Right cardiac atrium (tissue), 5 donors: ENCODE measurements around the gene ELOA. TPM values are rescaled to one million over a fixed set of nuclear protein-coding genes. Genes with fewer than 3 reads are reported as not detected.
"Not testable (repeated sequence)": the region's sequence is repeated elsewhere in the genome, so short reads cannot be mapped to it uniquely, and the experiment has no call there.

Experiments used
- ATAC-seq, 2 donors: fragments of 200-7000 bp; cut with Tn5 transposase; one replicate each; pipeline versions ENCODE4 v1.8.0 to v1.9.1; 2020; ENCODE audit warnings: moderate library complexity in 2 of 2, mild to moderate bottlenecking in 1 of 2
- DNase-seq, 3 donors: peaks; one replicate each; pipeline ENCODE4 v3.0.0-alpha.2; 2020
- H3K27ac ChIP-seq: one replicate; pipeline ENCODE4 v1.5.1; 2013; ENCODE audit warnings: mild to moderate bottlenecking, low read length, control low read depth, moderate library complexity
- H3K27me3 ChIP-seq: one replicate; pipeline ENCODE4 v1.6.1; 2013; ENCODE audit not compliant: control insufficient read depth, insufficient read depth
- H3K4me1 ChIP-seq: one replicate; pipeline ENCODE4 v1.6.1; 2013; ENCODE audit warnings: low read length; ENCODE audit not compliant: control insufficient read depth, insufficient read depth
- H3K4me3 ChIP-seq: one replicate; pipeline ENCODE4 v1.5.1; 2013; ENCODE audit warnings: low read length, control low read depth
- H3K9me3 ChIP-seq: one replicate; pipeline ENCODE4 v1.6.1; 2013; ENCODE audit warnings: low read length; ENCODE audit not compliant: control insufficient read depth
- WGBS: extraction: QIAGEN DNeasy Blood & Tissue Kit; methylation state at CpG from one replicate; pipeline ENCODE4 v1.1.7; 2013; 5-methylcytosine and 5-hydroxymethylcytosine counted together
- intact Hi-C, 4 donors: fragments of 100-400 bp; cut with DNase I; formaldehyde crosslinking; loops; one replicate each; pipeline versions ENCODE4 v1.11.0 to v1.14.0; 2022 to 2023
- polyA plus RNA-seq: library from polyadenylated mRNA; stranded (reverse); fragments of 200-250 nt; gene quantifications from one replicate; pipeline ENCODE4 v1.2.3, GENCODE V29; 2013
- total RNA-seq, 4 donors: library from RNA; stranded (reverse); fragmentation: NEBNext Ultra II Directional; extraction: Animal tissue kit (Norgen Biotek cat#: 25700); gene quantifications; one replicate each; pipeline ENCODE4 v1.2.1, GENCODE V29; 2021
- donor health status: healthy with polysubstance abuse.
- donor health status: DM: no; HTN: yes; CAD: no.
- donor health status: DM: no; HTN: no; CAD: no.
- donor health status: DM: no; HTN: yes; CAD: no; lungs with severe emphysema.
- donor health status: DM: yes; HTN: yes; CAD: no.

ELOA gene
- total and polyA plus RNA-seq, 5 donors: 11.6 to 31.1 (median 25.7) TPM

- intact Hi-C loops: no loop called here
- no peak overlapping the region for H3K27ac ChIP-seq
- no peak for DNase-seq
- 73% methylated on average over 6 of the region's 6 CpGs for WGBS
- no peak overlapping the region for H3K4me3 ChIP-seq
- peaks cover 4% of the 10 kb centered on the region for H3K4me1 ChIP-seq
- no peaks in the 10 kb centered on the region for H3K27me3 ChIP-seq
- no peaks in the 10 kb centered on the region for H3K9me3 ChIP-seq
- no peak for ATAC-seq
Observed at GRCh38 chr1:23704834-23705495, 38.3 kb upstream of the ELOA start.

GRCh38 chr1:23709229-23709628 is 34.0 kb upstream of the ELOA start:
- Histone ChIP-seq H3K27ac (no peak overlapping the region), H3K4me1 (peaks cover 2% of the 10 kb centered on the region), H3K9me3 (no peaks in the 10 kb centered on the region), H3K4me3 (no peak overlapping the region), H3K27me3 (no peaks in the 10 kb centered on the region)
- WGBS: 91% methylated on average over 4 of the region's 4 CpGs
- ATAC-seq: no peak
- intact Hi-C loops: no loop called here
- no peak for DNase-seq

DNA sequence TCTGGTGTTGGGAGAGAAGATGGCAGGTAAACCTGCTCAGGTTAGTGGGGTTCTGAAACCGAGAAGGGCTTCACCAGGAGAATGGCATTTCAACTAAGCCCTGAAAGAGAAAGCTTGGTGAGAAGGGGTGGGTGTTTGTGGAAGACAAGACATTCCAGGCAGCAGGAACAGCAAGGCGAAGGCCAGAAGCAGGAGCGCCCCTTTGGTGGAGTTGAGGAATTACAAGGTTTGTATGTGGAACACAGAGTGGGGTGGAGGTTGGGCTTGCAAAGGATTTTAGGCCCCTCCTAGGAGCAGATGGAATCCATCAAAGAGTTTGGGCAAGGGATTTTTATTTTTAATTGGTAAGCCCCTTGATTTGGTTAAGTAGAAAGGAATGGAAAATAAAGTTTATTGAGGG is 24.8 kb upstream of the ELOA start:
- 75% methylated on average over 3 of the region's 3 CpGs for WGBS
- Histone ChIP-seq H3K4me3 (no peak overlapping the region), H3K9me3 (no peaks in the 10 kb centered on the region), H3K27ac (no peak overlapping the region), H3K27me3 (no peaks in the 10 kb centered on the region), H3K4me1 (peaks cover 4% of the 10 kb centered on the region)
- ATAC-seq (no peak), DNase-seq (no peak)
- intact Hi-C loops: no loop called here

- Histone ChIP-seq H3K4me3 (no peak overlapping the region), H3K27ac (no peak overlapping the region), H3K4me1 (peaks cover 4% of the 10 kb centered on the region), H3K9me3 (no peaks in the 10 kb centered on the region), H3K27me3 (no peaks in the 10 kb centered on the region)
- WGBS: 81% methylated on average over 3 of the region's 3 CpGs
- no peak for DNase-seq
- ATAC-seq: no peak
- intact Hi-C loops: no loop called here
Observed at GRCh38 chr1:23719162-23719820, 24.0 kb upstream of the ELOA start.

DNA sequence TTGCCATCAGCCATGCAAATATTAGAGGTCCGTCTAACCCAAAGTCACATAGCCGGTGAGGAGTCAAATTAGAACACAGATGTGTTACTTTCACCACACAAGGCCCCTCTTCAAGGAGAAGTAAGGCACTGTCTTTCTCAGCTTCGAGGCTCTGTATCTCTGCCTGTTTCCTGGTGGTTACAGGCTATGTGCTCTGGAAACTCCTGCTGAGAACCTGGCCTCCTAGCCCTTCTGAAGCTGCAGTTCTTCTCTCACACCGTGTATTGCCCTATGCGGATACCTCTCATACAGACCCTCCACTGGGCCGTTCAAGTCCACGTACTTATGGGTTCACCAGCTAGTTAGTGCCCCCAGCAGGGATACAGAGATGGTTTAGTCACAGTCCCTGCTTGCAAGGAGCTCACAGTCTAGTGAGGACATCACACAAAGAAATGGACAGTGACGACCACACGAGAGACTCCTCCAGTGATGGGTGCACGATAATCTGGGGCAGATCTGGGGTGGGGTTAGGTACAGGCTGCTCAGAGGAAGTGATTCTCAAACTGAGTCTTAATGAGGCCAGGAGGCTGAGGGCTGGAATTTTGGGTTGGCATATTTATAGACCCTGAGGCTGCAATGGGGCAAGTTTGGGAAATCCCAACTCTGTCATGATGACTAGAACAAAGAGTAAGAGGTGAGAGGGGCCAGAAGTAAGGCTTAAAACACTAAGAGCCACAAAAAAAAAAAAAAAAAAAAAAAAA is 22.8 kb upstream of the ELOA start:
- 87% methylated on average over 10 of the region's 10 CpGs for WGBS
- Histone ChIP-seq H3K9me3 (no peaks in the 10 kb centered on the region), H3K4me3 (no peak overlapping the region), H3K27me3 (no peaks in the 10 kb centered on the region), H3K4me1 (peaks cover 4% of the 10 kb centered on the region), H3K27ac (no peak overlapping the region)
- intact Hi-C loops: no loop called here
- no peak for DNase-seq
- ATAC-seq: peak in 1 of 2 donors; percentile 11

DNA sequence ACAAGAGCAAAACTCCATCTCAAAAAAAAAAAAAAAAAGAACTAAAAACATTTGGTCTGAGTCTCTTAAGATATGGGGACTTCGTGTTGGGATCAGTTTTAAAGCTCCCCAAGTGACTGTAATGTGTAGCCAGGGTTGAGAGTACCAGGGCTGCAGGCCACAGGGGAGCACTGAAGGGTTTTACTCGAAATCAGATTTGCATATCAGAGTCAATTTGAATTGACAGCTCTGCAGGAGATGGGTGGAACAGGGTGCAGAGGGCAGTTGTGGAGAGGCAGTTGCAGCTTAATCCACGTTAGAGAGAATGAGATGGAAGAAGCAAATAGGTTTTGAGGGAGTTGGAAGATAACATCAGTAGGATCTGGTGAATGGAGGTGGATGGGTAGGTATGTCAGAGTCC is 20.6 kb upstream of the ELOA start:
- ATAC-seq: no peak
- Histone ChIP-seq H3K4me3 (no peak overlapping the region), H3K9me3 (no peaks in the 10 kb centered on the region), H3K4me1 (peaks cover 4% of the 10 kb centered on the region), H3K27me3 (no peaks in the 10 kb centered on the region), H3K27ac (no peak overlapping the region)
- WGBS: 72% methylated on average over 3 of the region's 3 CpGs
- intact Hi-C loops: no loop called here
- DNase-seq: no peak

DNA sequence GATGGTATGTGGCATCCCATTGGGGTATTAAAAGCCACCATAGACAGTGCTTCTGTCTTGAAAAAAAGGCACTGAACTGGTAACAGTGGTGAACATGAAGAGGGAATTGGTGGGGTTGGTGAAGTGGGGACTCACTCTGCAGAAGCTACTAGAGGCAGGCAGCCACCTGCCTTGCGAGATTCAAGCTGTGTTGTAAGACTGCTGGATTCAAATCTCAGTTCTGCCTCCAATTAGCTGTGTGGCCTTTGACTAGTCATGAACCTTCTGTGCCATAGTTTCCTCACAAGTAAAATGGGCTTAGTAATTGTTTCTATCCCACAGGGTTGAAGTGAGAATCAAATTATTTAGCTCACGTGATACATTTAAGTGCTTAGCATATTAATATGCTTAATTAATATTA is 16.6 kb upstream of the ELOA start:
- no peaks in the 10 kb centered on the region for H3K9me3 ChIP-seq
- no peaks in the 10 kb centered on the region for H3K27me3 ChIP-seq
- intact Hi-C loops: no loop called here
- no peak overlapping the region for H3K27ac ChIP-seq
- no peak for DNase-seq
- H3K4me1 ChIP-seq: no peaks in the 10 kb centered on the region
- no peak overlapping the region for H3K4me3 ChIP-seq
- peak in 1 of 2 donors; percentile 25 for ATAC-seq
- WGBS: 85% methylated on average over 2 of the region's 2 CpGs

GRCh38 chr1:23727362-23727811 is 15.9 kb upstream of the ELOA start:
- peak; percentile 94 to 95 for ATAC-seq

DNA sequence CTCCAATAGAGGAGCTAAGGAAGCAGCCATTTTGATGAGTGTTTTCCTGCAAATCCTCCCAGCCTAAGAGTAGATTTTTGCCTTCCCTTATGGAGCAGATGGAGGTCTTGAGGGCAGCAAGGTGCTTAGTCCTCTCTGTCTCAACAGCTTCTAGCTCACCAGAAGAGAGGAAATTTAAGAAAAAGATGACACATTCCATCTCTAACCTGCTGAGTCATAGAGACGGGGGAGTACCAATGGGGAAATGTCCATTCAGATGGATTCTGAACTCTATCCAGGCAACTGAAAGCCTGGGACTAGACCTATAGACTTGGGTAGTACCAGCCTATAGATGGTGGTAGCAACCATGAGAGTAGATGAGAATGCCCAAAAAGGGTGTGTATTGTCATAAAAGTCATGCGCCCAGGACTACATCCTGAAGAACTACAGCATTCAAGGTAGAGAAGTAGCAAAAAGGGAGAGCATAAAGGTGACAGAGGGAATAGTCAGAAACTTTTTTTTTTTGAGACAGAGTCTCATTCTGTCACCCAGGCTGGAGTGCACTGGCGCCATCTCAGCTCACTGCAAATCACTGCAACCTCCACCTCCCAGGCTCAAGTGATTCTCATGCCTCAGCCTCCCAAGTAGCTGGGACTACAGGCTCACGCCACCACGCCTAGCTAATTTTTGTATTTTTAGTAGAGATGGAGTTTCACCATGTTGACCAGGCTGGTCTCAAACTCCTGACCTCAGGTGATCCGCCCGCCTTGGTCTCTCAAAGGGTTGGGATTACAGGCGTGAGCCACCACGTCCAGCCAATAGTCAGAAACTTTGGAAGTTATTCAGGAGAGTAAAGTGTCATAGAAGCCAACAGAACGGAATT is 10.7 kb upstream of the ELOA start:
- ATAC-seq: no peak
- Histone ChIP-seq H3K4me1 (peaks cover 3% of the 10 kb centered on the region), H3K9me3 (no peaks in the 10 kb centered on the region), H3K4me3 (no peak overlapping the region), H3K27me3 (no peaks in the 10 kb centered on the region), H3K27ac (no peak overlapping the region)
- intact Hi-C loops: no loop called here
- WGBS: 92% methylated on average over 10 of the region's 10 CpGs
- DNase-seq: no peak

More at GRCh38 chr1:23727362-23727811, 15.9 kb upstream of the ELOA start:
- no peaks in the 10 kb centered on the region for H3K27me3 ChIP-seq
- H3K4me3 ChIP-seq: no peak overlapping the region
- H3K4me1 ChIP-seq: no peaks in the 10 kb centered on the region
- DNase-seq: peak; percentile 81 to 90 (median 85)
- WGBS: 62% methylated on average over 9 of the region's 9 CpGs
- intact Hi-C loops: no loop called here
- no peaks in the 10 kb centered on the region for H3K9me3 ChIP-seq
- H3K27ac ChIP-seq: peak overlapping the region; percentile 21

- H3K27ac ChIP-seq, H3K27me3 ChIP-seq, DNase-seq, ATAC-seq, intact Hi-C loops, H3K9me3 ChIP-seq, H3K4me1 ChIP-seq, H3K4me3 ChIP-seq: not testable (repeated sequence)
- 97% methylated on average over 5 of the region's 5 CpGs for WGBS
Observed at GRCh38 chr1:23733281-23733680, 10.0 kb upstream of the ELOA start.
